ENCODE measurements around the gene CCL4L2.
A peak's percentile ranks its signal among the peaks of the same experiment; 100 is the strongest.
"Not testable (repeated sequence)": the region's sequence is repeated elsewhere in the genome, so short reads cannot be mapped to it uniquely, and the experiment has no call there.

CCL4L2 gene

DNA sequence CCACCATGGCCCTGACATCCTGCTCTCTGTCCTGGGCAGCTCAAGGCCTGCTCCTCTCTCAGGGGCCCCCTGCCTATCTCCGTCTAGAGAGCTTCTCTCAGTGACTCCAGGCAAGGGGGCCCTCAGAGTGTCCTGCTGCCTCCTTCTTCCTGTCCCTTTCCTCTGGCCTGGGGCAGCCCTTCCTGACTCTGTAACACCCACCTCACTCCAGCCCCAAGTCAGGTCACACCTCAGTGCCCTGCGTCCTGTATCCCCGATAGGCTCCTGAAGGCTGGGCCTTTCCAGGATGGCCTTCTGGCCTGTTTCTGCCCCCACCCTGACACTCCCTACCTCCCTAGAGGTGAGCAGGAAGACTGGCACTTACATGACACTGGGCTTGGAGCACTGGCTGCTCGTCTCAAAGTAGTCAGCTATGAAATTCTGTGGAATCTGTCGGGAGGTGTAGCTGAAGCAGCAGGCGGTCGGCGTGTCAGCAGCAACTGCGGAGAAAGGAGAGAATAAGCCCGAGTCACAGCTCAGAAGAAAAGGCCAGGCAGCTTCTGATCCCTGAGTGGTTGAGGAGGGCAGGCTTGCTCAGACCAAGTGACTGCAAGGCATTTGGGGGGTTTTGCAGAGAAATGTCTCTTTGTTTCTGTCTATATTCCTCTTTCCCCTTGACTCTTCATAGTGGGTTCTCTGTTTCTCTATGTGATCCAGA, 15.3 kb upstream of the CCL4L2 start:
- no peak for DNase-seq (ENCODE audit: low spot score)

DNA sequence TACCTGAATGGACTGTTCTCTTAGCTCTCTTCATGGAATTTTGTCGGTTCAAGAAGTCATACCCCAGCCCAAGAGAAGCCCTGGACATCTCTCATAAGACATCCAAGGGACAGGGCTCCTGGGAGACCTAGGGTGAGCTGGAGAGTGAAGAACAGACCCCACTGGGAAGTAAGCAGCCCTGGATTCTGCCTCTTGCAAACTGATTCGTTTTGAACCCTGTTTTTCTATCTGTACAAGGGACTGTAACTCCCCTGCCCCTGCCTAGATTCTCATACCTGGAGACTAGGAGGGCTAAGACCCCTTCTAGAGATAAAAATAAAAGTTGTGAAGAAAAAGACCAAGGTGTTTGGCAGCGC, 14.8 kb upstream of the CCL4L2 start:
- no peak for DNase-seq (ENCODE audit: low spot score)

DNA sequence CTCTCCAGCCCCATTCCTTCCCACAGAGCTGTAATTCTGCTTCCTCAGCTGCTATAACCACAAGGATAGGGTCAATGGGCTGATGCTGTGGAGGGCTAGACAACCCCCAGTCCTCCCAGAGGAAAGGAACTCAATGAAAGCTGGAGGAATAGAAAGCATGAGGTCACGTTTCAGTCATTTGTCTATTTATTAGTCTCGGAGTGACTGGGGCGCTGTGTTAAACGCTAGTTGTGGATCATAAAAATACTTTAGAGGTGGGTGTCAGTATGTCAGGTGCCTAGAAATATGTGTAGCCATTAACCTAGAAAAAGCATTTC, 13.5 kb upstream of the CCL4L2 start:
- no peak for DNase-seq (ENCODE audit: low spot score)

DNA sequence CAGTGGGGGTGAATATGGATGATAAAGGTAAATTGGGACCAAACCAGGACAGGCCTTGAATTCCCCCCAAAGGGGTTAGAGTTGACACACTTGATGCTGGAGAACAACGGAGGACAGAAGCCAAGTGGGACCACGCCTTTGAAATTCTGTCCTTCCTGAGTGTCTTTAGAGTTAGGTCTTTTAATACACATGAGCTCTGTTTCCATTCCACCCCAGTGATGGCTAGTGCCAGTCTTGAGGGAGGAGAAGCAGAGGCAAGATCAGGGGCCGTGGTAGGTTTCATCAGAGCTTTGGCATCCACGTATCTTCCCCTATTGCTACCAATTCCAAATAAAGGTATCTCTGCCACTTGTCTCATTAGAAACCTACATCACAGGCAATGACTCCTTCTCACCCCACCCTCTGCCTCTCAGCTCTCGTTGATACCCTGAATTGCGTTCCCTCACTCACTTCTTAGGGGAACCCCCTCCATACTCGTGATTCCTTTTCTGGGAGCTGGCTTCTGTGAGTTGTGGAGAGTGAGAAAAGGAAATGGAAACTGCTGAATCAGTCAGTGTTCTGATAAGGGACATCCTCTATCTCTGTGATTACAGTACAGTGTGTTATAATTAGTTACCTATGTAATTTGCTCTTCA, 11.9 kb upstream of the CCL4L2 start:
- DNase-seq (ENCODE audit: low spot score) = no peak

DNA sequence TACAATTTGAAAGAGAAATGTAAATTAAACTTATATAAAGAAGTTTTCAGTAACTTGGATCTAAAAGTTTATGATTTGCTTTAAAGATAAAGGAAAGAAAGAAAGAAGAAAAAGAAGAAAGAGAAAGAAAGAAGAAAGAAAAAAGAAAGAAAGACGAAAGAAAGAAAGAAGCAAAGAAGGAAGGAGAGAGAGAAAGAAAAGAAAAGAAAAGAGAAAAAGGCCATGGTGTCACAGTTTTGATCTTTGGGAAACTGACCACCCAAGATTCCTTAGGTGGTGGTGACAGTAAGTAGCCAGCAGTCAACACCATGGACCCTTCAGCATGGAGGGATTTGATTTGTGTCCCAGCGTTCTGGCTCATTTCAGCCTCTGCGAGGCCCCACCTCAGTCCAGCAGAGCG, 9.8 kb upstream of the CCL4L2 start:
- not testable (repeated sequence) for DNase-seq (ENCODE audit: low spot score)

DNA sequence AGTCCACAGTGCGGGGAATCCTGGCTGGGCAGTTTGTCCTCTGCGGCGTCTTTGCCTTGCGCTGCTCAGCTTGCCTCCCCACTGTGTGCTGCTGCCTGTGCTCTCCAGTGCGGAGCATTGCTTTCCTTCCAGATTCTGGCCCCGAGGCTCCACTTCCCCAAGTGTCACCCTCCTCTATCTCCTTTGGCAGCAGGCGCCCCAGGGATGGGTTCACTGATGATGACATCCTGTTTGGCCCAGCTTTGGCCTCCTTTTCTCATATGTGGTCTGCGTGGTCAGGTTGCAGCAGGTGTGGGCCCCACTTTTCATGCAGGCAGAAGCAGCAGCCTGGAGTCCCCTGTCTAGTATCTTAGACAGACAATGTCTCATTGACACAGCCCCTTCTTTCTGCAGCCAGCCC, 9.4 kb upstream of the CCL4L2 start:
- not testable (repeated sequence) for DNase-seq (ENCODE audit: low spot score)

DNA sequence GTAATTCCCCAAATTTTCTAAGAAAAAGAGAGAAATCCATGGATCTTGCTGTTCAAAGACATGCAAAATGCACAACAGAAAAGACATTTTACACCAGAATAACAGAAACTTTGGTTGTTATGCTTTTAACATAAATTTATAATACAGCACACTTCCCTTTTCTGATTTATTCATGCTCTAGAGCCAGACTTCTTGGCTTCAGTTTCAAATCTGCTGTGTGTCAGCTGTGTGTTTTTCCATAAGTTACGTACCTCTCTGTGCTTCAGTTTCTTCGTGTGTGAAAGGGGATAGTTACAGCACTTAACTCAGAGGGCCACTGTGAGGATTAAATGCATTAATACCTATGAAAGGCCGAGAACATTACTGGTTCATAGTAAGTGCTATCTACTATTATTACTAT, 7.5 kb upstream of the CCL4L2 start:
- no peak for DNase-seq (ENCODE audit: low spot score)

DNA sequence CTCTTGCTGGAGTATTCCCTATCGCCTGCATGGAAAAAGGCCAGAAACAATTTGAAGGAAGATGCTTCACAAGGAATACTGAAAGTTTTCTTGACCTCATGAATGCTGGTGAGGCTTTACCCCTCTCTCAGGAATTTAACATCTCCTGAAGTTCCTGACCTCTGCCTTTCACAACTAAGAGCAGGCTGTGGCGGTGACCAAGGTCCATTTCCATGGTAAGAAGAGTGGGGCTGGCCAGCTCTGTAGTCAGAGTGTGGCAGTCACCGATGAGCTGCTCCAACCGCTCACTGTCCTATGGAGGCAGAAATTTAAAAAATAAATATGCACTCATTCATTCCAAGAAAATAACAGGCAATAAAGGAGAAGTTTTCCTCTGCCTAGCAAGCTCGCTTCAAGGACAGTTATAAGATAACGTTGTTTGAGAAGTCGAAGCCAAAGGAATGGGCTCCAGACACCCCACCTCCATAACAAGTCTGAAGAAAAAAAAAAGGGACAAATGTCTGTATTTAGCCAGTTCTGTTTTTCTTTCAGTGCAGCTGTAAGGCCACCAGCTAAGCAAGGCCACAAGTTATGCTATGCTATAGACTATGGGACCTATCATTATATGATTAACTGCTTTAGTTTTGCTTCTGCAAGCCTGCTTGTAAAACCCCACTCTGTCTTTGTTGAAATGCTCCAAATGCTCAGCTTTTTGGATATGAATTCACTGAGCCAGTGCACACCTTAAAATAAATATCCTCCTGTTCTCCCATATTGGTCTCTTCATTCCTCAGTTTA, 6.0 kb upstream of the CCL4L2 start:
- no peak for DNase-seq (ENCODE audit: low spot score)

DNA sequence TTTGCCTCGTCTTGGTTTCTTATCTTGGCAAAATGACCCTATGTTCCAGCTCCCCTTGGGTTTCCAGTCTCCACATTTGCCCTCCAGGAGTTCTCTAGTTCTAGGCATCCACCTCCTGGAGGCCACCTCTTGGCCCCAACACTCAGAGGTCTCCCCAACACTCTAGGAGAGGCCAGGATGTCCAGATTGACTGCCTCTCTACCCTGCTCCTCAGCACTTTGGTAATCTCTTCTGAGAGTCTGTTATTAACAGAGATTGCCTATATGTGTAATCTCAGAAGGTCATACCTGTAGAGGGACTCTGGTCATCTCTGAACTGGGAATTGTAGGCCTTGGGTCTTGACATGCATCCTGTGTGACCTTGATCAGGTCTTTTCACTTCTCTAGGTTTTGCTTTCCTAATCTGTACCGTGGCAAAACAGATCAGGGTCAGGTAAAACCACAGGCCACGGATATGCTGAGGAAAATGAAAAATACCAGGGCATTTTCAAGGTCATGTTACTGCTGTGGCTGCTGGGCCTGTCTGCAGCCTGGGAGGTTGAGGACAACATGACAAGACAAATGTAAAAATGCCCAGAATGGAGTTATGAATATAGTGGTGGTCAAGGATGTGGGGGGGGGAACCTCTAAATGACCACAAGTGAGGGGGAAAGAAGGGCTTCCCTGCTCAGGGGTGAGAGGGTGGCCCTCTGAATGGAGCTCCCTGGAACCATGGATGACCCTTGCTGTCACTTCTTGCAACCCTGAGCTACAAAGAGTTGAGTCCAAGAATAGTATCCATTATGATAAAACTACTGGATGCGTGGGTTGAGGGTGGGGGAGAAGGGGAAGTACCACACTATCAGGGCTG, 5.0 kb upstream of the CCL4L2 start:
- no peak for DNase-seq (ENCODE audit: low spot score)

DNA sequence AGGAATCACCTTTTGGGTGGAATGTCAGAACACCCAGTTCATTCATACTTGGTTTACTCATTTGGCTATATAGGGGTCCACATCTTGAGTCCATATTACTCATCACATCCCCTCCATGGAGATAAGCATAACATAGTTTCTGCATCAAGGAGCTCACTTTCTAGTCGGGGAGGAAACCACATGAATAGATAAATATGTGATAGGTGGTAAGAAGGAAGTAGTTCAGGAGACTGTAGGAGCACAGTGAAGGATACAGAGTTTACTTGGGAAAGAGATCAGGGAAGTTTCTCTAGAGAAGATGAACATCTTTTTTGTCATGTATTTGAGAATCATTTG, 4.4 kb upstream of the CCL4L2 start:
- DNase-seq (ENCODE audit: low spot score) = peak; percentile 0

DNA sequence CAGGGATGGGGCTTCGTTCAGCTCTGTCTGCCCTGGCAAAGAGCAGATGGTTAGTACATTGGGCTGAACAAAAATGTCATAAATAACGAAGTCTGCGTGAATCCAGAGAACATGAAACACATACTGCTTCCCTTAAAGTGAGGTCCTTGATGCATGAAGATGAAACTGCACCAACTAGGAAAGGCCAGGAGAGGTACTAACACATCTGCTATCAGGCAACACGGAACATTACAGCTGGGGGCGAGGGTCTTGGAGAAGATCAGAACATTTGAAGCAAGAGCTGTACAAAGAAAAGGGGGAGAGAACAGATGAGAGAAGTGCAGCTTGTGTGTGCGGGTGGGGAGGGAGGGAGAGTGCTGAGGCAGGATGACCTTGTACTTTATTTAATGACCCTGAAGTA, 3.5 kb upstream of the CCL4L2 start:
- not testable (repeated sequence) for DNase-seq (ENCODE audit: low spot score)

DNA sequence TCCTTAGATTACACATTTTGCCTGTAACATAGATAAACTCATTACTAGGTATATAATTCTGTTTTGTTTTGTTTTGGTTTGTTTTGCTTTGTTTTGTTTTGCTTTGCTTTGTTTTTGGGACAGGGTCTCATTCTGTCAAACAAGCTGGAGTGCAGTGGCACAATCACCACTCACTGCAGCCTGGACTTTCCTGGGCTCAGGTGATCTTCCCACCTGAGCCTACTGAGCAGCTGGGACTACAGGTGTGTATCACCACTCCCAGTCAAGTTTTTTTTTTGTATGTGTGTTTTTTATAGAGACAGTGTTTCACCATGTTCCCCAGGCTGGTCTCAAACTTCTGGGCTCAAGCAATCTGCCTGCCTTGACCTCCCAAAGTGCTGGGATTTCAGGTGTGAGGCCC, 1.3 kb upstream of the CCL4L2 start:
- DNase-seq (ENCODE audit: low spot score) = no peak

DNA sequence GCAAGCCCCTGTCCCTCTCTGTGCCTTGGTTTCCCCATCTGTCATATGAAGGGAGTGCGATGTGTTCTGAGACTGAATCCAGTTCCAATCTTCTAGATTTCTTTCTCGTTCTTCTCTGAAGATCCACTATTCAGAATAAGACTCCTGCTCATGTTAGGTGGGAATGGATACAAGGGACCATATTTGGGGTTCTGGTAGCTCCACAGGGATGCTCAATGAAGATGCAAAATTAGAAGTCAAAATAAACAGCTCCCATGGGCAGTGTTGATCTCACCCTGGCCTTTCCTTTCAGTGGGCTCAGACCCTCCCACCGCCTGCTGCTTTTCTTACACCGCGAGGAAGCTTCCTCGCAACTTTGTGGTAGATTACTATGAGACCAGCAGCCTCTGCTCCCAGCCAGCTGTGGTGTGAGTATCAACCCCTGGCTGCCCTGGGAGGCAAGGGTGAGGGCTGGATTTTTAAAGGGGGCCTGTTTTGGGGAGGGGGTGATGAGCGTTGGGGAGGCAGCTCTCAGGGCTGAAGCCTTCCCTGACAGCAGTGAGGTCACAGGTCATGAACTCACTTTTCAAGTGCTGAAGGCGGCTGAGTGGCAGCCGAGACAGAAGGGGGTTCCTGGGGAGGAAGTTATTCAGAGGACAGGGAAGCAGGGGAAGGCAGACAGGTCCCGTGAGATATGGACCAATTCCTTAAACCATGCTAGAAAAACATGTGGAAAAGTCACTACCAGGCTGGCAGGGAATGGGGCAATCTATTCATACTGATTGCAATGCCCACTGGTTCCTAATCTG, 815 bp downstream of the CCL4L2 start:
- not testable (repeated sequence) for DNase-seq (ENCODE audit: low spot score)

DNA sequence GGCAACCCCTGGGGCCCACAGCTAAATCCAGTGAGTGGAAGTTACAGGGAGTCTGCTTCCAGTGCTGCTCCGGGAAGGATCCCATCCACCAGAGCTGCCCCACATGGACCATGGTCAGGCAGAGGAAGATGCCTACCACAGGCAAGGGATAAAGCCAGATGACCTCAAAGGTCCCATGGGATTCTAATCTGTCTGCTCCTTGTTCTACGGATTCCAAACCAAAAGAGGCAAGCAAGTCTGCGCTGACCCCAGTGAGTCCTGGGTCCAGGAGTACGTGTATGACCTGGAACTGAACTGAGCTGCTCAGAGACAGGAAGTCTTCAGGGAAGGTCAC, 1.4 kb downstream of the CCL4L2 start:
- DNase-seq (ENCODE audit: low spot score) = no peak

DNA sequence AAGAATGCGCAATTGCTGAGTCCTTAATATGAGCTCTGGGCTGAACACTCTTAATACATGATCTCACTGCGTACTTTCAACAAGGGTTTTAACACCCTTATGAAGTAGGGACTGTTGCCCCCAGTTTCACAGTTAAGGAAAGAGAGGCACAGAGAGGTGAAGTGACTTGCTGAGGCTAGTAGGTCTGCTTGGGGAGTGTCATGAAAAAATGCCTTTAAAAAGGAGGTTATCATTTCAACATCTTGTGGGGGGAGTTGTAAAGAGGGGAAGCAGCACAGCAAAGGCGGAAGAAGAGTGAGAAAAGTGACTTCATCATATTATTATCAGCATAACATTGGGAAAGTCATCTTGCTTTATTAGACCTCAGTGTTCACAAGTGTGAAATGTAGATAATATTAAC, 2.1 kb downstream of the CCL4L2 start:
- no peak for DNase-seq (ENCODE audit: low spot score)

DNA sequence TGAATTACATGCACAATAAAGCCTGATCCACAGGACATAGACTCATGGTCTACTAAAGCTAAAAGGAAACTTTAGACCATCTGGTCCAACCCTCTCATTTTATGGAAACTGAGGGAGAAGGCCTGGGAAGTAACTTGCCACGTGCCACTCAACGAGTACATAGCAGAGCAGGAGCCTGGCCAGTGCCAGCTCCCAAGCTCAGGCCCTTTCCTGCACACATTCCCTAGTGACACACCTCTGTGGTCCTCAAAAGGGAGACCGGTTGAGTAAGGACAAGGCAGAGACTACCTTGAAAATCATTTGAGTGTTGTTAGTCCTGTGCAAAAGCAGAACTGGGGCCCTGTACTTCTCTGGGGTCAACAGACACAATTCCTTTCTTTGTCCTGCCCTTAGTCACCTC, 2.8 kb downstream of the CCL4L2 start:
- DNase-seq (ENCODE audit: low spot score) = no peak

DNA sequence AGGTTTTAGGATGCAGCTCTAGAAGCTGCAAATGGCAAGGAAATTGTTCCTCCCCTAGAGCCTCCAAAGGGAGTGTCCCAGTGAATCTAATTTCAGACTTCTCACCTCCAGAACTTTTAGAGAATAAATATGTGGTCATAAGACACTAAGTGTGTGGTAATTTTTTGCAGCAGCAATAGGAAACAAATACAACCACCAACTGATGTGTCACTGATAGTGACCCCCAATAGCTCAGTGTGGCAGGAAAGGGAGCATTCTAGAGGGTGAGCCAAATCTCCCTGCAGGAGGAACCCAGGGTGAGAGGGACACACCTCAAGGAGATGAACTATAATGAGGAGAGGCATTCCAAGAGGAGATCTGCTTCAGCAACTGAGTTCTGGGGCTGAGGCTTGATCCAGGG, 4.1 kb downstream of the CCL4L2 start:
- no peak for DNase-seq (ENCODE audit: low spot score)

DNA sequence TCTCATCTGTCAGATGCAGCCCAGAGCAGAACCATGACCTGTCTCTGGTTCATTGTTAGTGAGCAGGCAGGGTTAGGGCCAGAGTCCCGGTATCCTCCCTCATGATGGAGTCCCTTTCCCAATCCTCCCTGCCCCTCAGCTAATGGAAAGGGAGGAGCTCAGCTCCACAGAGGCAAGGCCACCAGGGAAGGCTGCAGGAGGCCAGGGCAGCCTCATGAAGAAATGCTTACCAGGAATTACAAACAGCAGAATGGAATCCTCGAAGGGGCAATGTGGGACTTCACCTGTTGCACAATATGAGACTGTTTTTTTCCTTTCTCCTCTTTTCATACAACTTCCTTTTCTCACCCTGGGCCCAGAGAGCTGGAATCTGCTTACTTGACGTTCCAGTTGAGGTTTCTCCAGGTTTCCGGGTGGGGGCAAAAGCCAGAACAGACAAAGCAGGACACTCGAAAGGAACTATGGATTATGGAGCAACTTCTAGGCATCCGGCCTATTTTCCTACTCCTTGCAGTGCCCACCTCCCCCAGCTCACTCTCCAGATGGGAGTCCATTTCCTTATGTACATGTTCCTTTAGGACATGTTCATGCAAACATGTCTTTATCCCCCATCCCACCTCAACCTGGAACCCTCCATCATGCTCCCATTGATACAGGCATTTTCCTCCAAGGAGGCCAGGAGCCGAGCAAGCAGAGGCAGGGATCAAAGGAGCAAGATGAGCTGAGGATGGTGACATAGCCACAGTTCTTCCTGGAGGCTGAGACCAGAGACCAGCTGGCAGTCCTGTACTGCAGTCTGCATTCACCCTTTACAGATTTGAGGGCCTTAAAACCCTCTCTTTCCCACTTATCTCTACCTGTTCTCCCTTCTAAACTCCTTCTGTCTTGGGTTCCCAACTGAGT, 4.8 kb downstream of the CCL4L2 start:
- not testable (repeated sequence) for DNase-seq (ENCODE audit: low spot score)

DNA sequence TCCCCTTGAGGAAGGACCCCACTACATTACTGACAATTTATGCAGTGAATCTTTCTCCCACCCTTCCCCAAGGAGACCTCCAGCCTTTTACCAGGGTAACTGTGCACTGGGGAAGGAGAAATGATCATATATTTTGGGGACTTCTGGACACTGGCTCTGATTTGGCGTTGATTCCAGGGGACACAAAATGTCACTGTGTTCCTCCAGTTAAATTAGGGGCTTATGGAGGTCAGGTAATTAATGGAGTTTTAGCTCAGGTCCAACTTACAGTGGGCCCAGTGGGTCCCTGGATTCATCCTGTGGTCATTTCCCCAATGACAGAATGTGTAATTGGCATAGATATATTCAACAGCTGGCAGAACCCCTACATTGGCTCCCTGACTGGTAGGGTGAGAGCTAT, 8.7 kb downstream of the CCL4L2 start:
- DNase-seq (ENCODE audit: low spot score) = not testable (repeated sequence)

DNA sequence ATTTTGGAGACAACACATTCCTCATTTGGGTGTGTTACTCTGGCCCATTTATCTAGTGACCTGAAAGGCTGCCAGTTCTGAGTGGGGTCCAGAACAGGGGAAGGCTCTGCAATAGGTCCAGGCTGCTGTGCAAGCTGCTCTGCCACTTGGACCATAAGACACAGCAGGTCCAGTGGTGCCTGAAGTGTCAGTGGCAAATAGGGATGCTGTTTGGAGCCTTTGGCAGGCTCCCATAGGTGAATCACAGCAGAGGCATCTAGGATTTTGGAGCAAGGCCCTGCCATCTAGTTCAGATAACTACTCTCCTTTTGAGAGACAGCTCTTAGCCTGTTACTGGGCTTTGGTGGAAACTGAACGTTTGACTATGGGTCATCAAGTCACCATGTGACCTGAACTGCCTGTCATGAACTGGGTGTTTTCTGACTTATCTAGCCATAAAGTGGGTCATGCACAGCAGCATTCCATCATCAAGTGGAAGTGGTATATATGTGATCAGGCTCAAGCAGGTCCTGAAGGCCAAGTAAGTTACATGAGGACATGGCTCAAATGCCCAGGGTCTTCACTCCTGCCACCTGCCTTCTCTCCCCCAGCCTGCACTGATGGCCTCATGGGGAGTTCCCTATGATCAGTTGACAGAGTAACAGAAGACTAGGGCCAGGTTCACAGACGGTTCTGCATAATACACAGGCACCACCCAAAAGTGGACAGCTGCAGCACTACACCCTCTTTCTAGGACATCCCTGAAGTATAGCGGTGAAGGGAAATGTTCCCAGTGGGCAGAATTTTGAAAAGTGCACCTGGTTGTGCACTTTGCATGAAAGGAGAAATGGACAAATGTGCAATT, 10.1 kb downstream of the CCL4L2 start:
- not testable (repeated sequence) for DNase-seq (ENCODE audit: low spot score)
